ENCODE measurements around the gene PARD3.

DNA sequence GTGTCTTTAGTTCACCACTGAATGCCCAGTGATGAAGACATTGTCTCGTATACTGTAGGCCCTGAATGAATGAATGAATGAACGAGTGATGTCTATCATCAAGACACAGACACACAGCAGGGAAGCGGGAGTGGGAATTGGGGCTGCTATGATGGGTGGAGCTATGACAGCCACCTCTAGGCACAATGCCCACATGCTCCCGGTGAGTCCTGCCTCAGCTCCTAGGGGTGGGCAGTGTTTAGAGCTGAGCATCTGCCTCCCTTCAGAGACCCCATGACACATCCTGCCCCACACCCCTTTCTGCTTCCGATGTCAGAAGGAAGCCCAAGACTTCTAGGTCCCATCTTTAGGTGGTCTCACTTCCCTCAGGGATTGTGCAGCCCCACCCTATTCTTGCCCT, 714.1 kb downstream of the PARD3 start:
- TF ChIP-seq ELF4 (IDR thresholded peaks at IDR 0.05) (no peak), TARDBP (IDR thresholded peaks at IDR 0.05) (no peak), BHLHE40 (IDR thresholded peaks at IDR 0.05; ENCODE audit: borderline replicate concordance) (no peak), FOXA1 (IDR thresholded peaks at IDR 0.05) (no peak), CTBP1 (IDR thresholded peaks at IDR 0.05; ENCODE audit: borderline replicate concordance) (no peak), NFRKB (IDR thresholded peaks at IDR 0.05) (no peak), ZNF384 (IDR thresholded peaks at IDR 0.05) (no peak), L3MBTL2 (conservative IDR thresholded peaks at IDR 0.05) (no peak)
